Osteoblast (primary cell): ENCODE data around the gene PPME1. TPM values are rescaled to one million over a fixed set of nuclear protein-coding genes. Genes with fewer than 3 reads are reported as not detected.

Source experiments
- DNase-seq: peaks from one replicate; pipeline ENCODE4 v3.0.0; 2011; ENCODE audit warnings: low spot score, mixed read lengths; ENCODE audit not compliant: insufficient read length; ENCODE audit errors: missing footprints
- H2AFZ ChIP-seq: 2 replicates; pipeline ENCODE4 v1.6.0; 2011; ENCODE audit warnings: mild to moderate bottlenecking, low read length
- H3K27ac ChIP-seq: 2 replicates; pipeline ENCODE4 v1.5.1; 2011; ENCODE audit warnings: mild to moderate bottlenecking, low read depth, low read length, moderate library complexity
- H3K27me3 ChIP-seq: 2 replicates; pipeline ENCODE4 v1.6.0; 2012; ENCODE audit warnings: mild to moderate bottlenecking, control low read depth, inconsistent platforms, low read length, moderate library complexity; ENCODE audit not compliant: insufficient read depth
- H3K36me3 ChIP-seq: 2 replicates; pipeline ENCODE4 v1.5.1; 2011; ENCODE audit warnings: mild to moderate bottlenecking, low read length, control low read depth, moderate library complexity; ENCODE audit not compliant: insufficient read depth
- H3K4me1 ChIP-seq: 2 replicates; pipeline ENCODE4 v1.5.1; 2011; ENCODE audit warnings: mild to moderate bottlenecking, low read length, control low read depth, moderate library complexity; ENCODE audit not compliant: insufficient read depth
- H3K4me2 ChIP-seq: 2 replicates; pipeline ENCODE4 v1.6.0; 2011; ENCODE audit warnings: mild to moderate bottlenecking, low read length; ENCODE audit not compliant: insufficient read depth
- H3K4me3 ChIP-seq: fragments of 200-600 bp; sonication (generic); 3 replicates; pipeline ENCODE4 v1.5.1; 2012; ENCODE audit warnings: mild to moderate bottlenecking, low read length, inconsistent platforms; ENCODE audit not compliant: insufficient read depth
- H3K79me2 ChIP-seq: 2 replicates; pipeline ENCODE4 v1.6.0; 2012; ENCODE audit warnings: mild to moderate bottlenecking, low read length, control low read depth, inconsistent platforms; ENCODE audit not compliant: insufficient read depth
- H3K9me3 ChIP-seq: 2 replicates; pipeline ENCODE4 v1.5.1; 2011; ENCODE audit warnings: low read depth, low read length, control low read depth
- H4K20me1 ChIP-seq: 2 replicates; pipeline ENCODE4 v1.6.0; 2012; ENCODE audit warnings: mild to moderate bottlenecking, low read length, control low read depth; ENCODE audit not compliant: insufficient read depth
- total RNA-seq: library from RNA; depleted of rRNA; stranded (reverse); fragments of >200 nt; gene quantifications from 2 replicates; pipeline ENCODE4 v1.2.3, GENCODE V29; 2012
- TF ChIP-seq, protein P1 (sequence below): IDR thresholded peaks from 2 replicates; pipeline ENCODE4 v1.5.1; 2011; ENCODE audit warnings: mild to moderate bottlenecking, low read depth, low read length, moderate library complexity; ENCODE audit errors: extremely low read depth

The PPME1 gene
- total RNA-seq, 1 donor = 18.5 TPM

DNA sequence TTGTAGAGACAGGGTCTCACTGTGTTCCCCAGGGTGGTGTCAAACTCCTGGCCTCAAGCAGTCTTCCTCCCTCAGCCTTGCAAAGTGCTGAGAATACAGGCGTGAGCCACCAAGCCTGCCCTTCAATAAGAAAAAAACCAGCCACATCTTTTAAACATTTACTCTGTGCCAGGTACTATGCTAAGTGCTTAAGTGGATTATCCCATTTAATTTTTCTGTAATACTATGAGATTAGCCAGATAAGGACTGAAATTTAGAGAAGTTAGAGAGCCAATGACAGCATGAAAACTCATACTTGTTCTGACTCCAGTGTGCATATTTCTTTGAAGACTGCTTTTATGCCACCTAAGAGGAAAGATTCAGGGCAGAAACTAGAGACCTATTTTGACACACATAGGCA lies 35.7 kb downstream of the PPME1 start:
- Histone ChIP-seq H3K36me3 (peaks cover 8% of the 10 kb centered on the region), H3K9me3 (no peaks in the 10 kb centered on the region), H3K4me2 (no peak overlapping the region), H3K27ac (no peak overlapping the region), H3K79me2 (no peaks in the 10 kb centered on the region), H4K20me1 (no peaks in the 10 kb centered on the region), H3K4me3 (no peak overlapping the region), H3K4me1 (no peaks in the 10 kb centered on the region), H3K27me3 (no peaks in the 10 kb centered on the region), H2AFZ (no peak overlapping the region)
- TF ChIP-seq, protein P1, sequence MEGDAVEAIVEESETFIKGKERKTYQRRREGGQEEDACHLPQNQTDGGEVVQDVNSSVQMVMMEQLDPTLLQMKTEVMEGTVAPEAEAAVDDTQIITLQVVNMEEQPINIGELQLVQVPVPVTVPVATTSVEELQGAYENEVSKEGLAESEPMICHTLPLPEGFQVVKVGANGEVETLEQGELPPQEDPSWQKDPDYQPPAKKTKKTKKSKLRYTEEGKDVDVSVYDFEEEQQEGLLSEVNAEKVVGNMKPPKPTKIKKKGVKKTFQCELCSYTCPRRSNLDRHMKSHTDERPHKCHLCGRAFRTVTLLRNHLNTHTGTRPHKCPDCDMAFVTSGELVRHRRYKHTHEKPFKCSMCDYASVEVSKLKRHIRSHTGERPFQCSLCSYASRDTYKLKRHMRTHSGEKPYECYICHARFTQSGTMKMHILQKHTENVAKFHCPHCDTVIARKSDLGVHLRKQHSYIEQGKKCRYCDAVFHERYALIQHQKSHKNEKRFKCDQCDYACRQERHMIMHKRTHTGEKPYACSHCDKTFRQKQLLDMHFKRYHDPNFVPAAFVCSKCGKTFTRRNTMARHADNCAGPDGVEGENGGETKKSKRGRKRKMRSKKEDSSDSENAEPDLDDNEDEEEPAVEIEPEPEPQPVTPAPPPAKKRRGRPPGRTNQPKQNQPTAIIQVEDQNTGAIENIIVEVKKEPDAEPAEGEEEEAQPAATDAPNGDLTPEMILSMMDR = no peak
- no peak for DNase-seq

GRCh38 chr11:74208507-74208906 lies 37.4 kb downstream of the PPME1 start:
- Histone ChIP-seq H3K27me3 (no peaks in the 10 kb centered on the region), H3K9me3 (no peaks in the 10 kb centered on the region), H3K27ac (no peak overlapping the region), H4K20me1 (peaks cover 2% of the 10 kb centered on the region), H3K4me2 (no peak overlapping the region), H2AFZ (no peak overlapping the region), H3K79me2 (no peaks in the 10 kb centered on the region), H3K4me3 (no peak overlapping the region), H3K36me3 (peaks cover 13% of the 10 kb centered on the region), H3K4me1 (no peaks in the 10 kb centered on the region)
- TF ChIP-seq, protein P1 = no peak
- no peak for DNase-seq

- Histone ChIP-seq H2AFZ (no peak overlapping the region), H3K4me2 (no peak overlapping the region), H3K4me1 (no peaks in the 10 kb centered on the region), H3K36me3 (peaks cover 13% of the 10 kb centered on the region), H4K20me1 (peaks cover 3% of the 10 kb centered on the region), H3K79me2 (no peaks in the 10 kb centered on the region), H3K27ac (no peak overlapping the region), H3K27me3 (no peaks in the 10 kb centered on the region), H3K4me3 (no peak overlapping the region), H3K9me3 (no peaks in the 10 kb centered on the region)
- no peak for DNase-seq
- TF ChIP-seq, protein P1 = no peak
These were observed 41.4 kb downstream of the PPME1 start for GRCh38 chr11:74212533-74212932.

- no peak for DNase-seq
- Histone ChIP-seq H4K20me1 (peaks cover 3% of the 10 kb centered on the region), H2AFZ (no peak overlapping the region), H3K79me2 (no peaks in the 10 kb centered on the region), H3K4me3 (no peak overlapping the region), H3K9me3 (no peaks in the 10 kb centered on the region), H3K27ac (no peak overlapping the region), H3K27me3 (no peaks in the 10 kb centered on the region), H3K36me3 (peaks cover 3% of the 10 kb centered on the region), H3K4me2 (no peak overlapping the region), H3K4me1 (no peaks in the 10 kb centered on the region)
- TF ChIP-seq, protein P1 = no peak
These were observed 49.3 kb downstream of the PPME1 start for GRCh38 chr11:74220376-74220775.
